Activated T-helper 17 cell treated with anti-CD3 and anti-CD28 coated beads, Interleukin-2, amount 50 U/mL, for 72 hours (primary cell): ENCODE data around the gene SBSN. TPM values are rescaled to one million over a fixed set of nuclear protein-coding genes. Genes with fewer than 3 reads are reported as not detected.

Experiments used
- ATAC-seq: fragments of 150-1000 bp; cut with Tn5 transposase; replicated peaks from 2 replicates; pipeline ENCODE4 v1.10.0; 2021; ENCODE audit warnings: mild to moderate bottlenecking, moderate library complexity
- H3K27ac Mint-ChIP-seq: one replicate; pipeline ENCODE4 v1.8.0; 2022; ENCODE audit warnings: mixed read lengths
- H3K27me3 Mint-ChIP-seq: one replicate; pipeline ENCODE4 v1.8.0; 2022; ENCODE audit warnings: mixed read lengths
- H3K36me3 Mint-ChIP-seq: one replicate; pipeline ENCODE4 v1.8.0; 2022; ENCODE audit warnings: low read depth, mild to moderate bottlenecking, mixed read lengths
- H3K4me1 Mint-ChIP-seq: one replicate; pipeline ENCODE4 v1.8.0; 2022; ENCODE audit warnings: mixed read lengths
- H3K4me3 Mint-ChIP-seq: one replicate; pipeline ENCODE4 v1.8.0; 2022; ENCODE audit warnings: mild to moderate bottlenecking, mixed read lengths
- H3K9me3 Mint-ChIP-seq: one replicate; pipeline ENCODE4 v1.8.0; 2022; ENCODE audit warnings: mixed read lengths
- total RNA-seq, 2 donors: library from RNA; stranded (reverse); gene quantifications; one replicate each; pipeline ENCODE4 v1.2.3, GENCODE V29; 2022

The SBSN gene
- total RNA-seq, 2 donors from 2014 or later, result not detected

GRCh38 chr19:35510626-35510964 lies 17.5 kb downstream of the SBSN start:
- no peak for ATAC-seq
- no peak overlapping the region for H3K27ac Mint-ChIP-seq
- peak overlapping the region; percentile 69 for H3K4me3 Mint-ChIP-seq
- H3K4me1 Mint-ChIP-seq, result no peaks in the 10 kb centered on the region
- H3K36me3 Mint-ChIP-seq, result no peaks in the 10 kb centered on the region
- no peaks in the 10 kb centered on the region for H3K9me3 Mint-ChIP-seq
- peaks cover 30% of the 10 kb centered on the region for H3K27me3 Mint-ChIP-seq

- Mint-ChIP-seq H3K9me3 (no peaks in the 10 kb centered on the region), H3K4me1 (no peaks in the 10 kb centered on the region), H3K27me3 (peaks cover 30% of the 10 kb centered on the region), H3K27ac (no peak overlapping the region), H3K36me3 (no peaks in the 10 kb centered on the region), H3K4me3 (peak overlapping the region; percentile 69)
- ATAC-seq, result peak; percentile 81
Measured at GRCh38 chr19:35509861-35510625, 18.1 kb downstream of the SBSN start.

DNA sequence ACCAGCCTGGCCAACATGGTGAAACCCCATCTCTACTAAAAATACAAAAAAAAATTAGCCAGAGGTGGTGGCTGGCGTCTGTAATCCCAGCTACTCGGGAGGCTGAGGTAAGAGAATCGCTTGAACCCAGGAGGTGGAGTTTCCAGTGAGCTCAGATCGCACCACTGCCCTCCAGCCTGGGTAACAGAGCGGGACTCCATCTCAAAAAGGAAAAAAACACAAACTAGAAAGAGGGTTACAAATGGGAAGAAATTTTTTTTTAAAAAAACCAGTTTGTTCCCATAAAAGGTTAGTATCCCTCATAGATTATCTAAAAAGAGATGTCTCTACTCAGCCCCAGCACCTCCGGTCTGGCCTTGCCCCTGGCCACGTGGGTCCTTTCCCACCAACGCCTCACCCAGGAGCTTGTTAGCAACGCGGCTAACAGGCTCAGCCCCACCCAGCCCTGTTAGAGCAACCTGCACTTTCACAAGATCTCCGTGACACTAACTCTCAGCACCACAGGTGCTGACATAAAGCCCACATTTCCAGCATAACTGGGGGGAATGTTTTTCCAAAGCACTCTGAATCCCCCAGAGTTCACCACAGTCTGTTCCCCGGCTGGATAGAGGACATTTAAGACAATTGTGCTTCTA lies 19.0 kb downstream of the SBSN start:
- Mint-ChIP-seq H3K36me3 (no peaks in the 10 kb centered on the region), H3K4me1 (no peaks in the 10 kb centered on the region), H3K27ac (no peak overlapping the region), H3K9me3 (no peaks in the 10 kb centered on the region), H3K4me3 (peak overlapping the region; percentile 69), H3K27me3 (peaks cover 27% of the 10 kb centered on the region)
- ATAC-seq, result peak; percentile 68

GRCh38 chr19:35508129-35508528 lies 20.0 kb downstream of the SBSN start:
- H3K4me1 Mint-ChIP-seq, result no peaks in the 10 kb centered on the region
- H3K36me3 Mint-ChIP-seq, result no peaks in the 10 kb centered on the region
- peaks cover 23% of the 10 kb centered on the region for H3K27me3 Mint-ChIP-seq
- no peak overlapping the region for H3K27ac Mint-ChIP-seq
- H3K9me3 Mint-ChIP-seq, result no peaks in the 10 kb centered on the region
- H3K4me3 Mint-ChIP-seq, result no peak overlapping the region
- no peak for ATAC-seq

- no peaks in the 10 kb centered on the region for H3K4me1 Mint-ChIP-seq
- no peak overlapping the region for H3K27ac Mint-ChIP-seq
- H3K4me3 Mint-ChIP-seq, result no peak overlapping the region
- no peak for ATAC-seq
- H3K36me3 Mint-ChIP-seq, result no peaks in the 10 kb centered on the region
- peaks cover 20% of the 10 kb centered on the region for H3K27me3 Mint-ChIP-seq
- no peaks in the 10 kb centered on the region for H3K9me3 Mint-ChIP-seq
Measured at GRCh38 chr19:35507561-35507960, 20.6 kb downstream of the SBSN start.

GRCh38 chr19:35506011-35506410 lies 22.1 kb downstream of the SBSN start:
- no peaks in the 10 kb centered on the region for H3K9me3 Mint-ChIP-seq
- no peak for ATAC-seq
- H3K27ac Mint-ChIP-seq, result no peak overlapping the region
- H3K4me1 Mint-ChIP-seq, result no peaks in the 10 kb centered on the region
- no peak overlapping the region for H3K4me3 Mint-ChIP-seq
- peaks cover 27% of the 10 kb centered on the region for H3K27me3 Mint-ChIP-seq
- H3K36me3 Mint-ChIP-seq, result no peaks in the 10 kb centered on the region

- Mint-ChIP-seq H3K36me3 (no peaks in the 10 kb centered on the region), H3K27ac (no peak overlapping the region), H3K4me1 (no peaks in the 10 kb centered on the region), H3K9me3 (no peaks in the 10 kb centered on the region), H3K27me3 (peaks cover 22% of the 10 kb centered on the region), H3K4me3 (no peak overlapping the region)
- ATAC-seq, result no peak
Measured at GRCh38 chr19:35502751-35503150, 25.4 kb downstream of the SBSN start.

- H3K27me3 Mint-ChIP-seq, result peaks cover 22% of the 10 kb centered on the region
- no peak overlapping the region for H3K27ac Mint-ChIP-seq
- H3K4me1 Mint-ChIP-seq, result no peaks in the 10 kb centered on the region
- H3K4me3 Mint-ChIP-seq, result no peak overlapping the region
- no peaks in the 10 kb centered on the region for H3K36me3 Mint-ChIP-seq
- ATAC-seq, result no peak
- no peaks in the 10 kb centered on the region for H3K9me3 Mint-ChIP-seq
Measured at GRCh38 chr19:35501684-35502083, 26.4 kb downstream of the SBSN start.

GRCh38 chr19:35500611-35501010 lies 27.5 kb downstream of the SBSN start:
- no peak for ATAC-seq

GRCh38 chr19:35498984-35499527 lies 29.1 kb downstream of the SBSN start:
- no peak for ATAC-seq
- Mint-ChIP-seq H3K27me3 (peaks cover 15% of the 10 kb centered on the region), H3K9me3 (no peaks in the 10 kb centered on the region), H3K4me3 (no peak overlapping the region), H3K27ac (no peak overlapping the region), H3K4me1 (no peaks in the 10 kb centered on the region), H3K36me3 (no peaks in the 10 kb centered on the region)

More at GRCh38 chr19:35500611-35501010, 27.5 kb downstream of the SBSN start:
- H3K4me3 Mint-ChIP-seq, result no peak overlapping the region
- no peaks in the 10 kb centered on the region for H3K4me1 Mint-ChIP-seq
- H3K36me3 Mint-ChIP-seq, result no peaks in the 10 kb centered on the region
- H3K27ac Mint-ChIP-seq, result no peak overlapping the region
- H3K9me3 Mint-ChIP-seq, result no peaks in the 10 kb centered on the region
- peaks cover 17% of the 10 kb centered on the region for H3K27me3 Mint-ChIP-seq

DNA sequence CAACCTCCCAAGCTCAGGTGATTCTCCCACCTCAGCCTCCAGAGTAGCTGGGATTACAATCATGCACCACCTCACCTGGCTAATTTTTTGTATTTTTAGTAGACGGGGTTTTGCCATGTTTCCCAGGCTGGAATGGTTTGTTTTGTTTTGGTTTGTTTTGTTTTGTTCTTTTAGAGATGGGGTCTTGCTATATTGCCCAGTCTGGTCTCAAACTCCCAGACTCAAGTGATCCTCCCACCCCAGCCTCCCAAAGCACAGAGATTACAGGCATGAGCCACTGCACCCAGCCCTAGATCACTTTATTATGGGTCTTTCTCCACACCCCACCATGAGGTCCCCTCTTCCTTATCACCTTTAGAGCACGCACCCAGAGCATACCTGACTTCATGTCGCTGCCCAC lies 29.9 kb downstream of the SBSN start:
- Mint-ChIP-seq H3K27me3 (peaks cover 14% of the 10 kb centered on the region), H3K36me3 (no peaks in the 10 kb centered on the region), H3K27ac (no peak overlapping the region), H3K9me3 (no peaks in the 10 kb centered on the region), H3K4me3 (no peak overlapping the region), H3K4me1 (no peaks in the 10 kb centered on the region)
- ATAC-seq, result no peak

GRCh38 chr19:35497406-35497805 lies 30.7 kb downstream of the SBSN start:
- peaks cover 11% of the 10 kb centered on the region for H3K27me3 Mint-ChIP-seq
- no peak overlapping the region for H3K27ac Mint-ChIP-seq
- H3K9me3 Mint-ChIP-seq, result no peaks in the 10 kb centered on the region
- ATAC-seq, result no peak
- no peak overlapping the region for H3K4me3 Mint-ChIP-seq
- no peaks in the 10 kb centered on the region for H3K36me3 Mint-ChIP-seq
- H3K4me1 Mint-ChIP-seq, result no peaks in the 10 kb centered on the region

DNA sequence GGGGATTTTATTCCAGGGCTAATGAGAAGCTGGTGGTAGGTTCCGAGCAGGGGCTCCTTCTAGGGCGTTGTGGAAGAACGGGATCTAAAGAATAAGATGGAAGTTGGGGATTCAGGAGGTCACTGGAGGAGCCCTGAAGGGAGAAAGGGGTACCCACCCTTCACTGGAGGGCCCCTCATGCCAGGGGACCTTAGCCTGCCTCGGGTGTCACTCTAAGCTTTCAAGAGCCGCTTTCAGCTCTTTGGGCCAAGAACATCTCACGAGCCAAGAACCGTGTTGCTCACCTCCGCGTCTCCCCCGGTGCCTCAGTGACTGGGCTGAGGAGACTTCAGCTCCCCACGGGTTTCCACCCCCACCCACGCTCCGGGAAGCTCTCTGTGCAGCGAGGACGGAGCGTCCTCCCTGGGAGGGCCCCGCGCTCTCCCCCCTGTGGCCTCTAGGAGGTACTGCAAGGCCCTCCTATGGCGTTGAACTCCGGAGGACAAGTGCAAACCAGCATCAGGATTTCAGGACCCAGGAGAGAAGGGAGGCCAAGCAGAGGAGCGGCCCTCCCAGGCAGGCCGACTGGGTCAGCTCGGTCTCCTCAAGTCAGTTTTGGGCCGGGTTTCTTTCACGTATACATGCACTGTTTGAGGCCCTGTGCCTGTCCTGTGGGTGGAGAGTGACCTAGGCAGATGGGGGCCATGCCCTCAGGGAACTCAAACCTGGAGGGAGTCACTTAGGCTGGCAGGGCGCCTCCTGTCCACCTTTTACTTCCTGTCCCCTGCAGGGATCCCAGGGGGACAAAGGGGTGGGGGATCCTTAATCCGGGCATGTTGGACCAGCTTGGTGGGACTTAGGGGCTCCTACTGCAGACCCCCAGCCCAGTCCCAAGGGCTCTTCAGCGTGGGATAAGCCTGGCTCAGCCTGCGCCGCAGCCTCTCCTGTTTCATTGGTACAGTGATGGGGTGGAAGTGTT lies 32.7 kb downstream of the SBSN start:
- Mint-ChIP-seq H3K36me3 (no peaks in the 10 kb centered on the region), H3K27ac (no peak overlapping the region), H3K27me3 (no peaks in the 10 kb centered on the region), H3K4me3 (no peak overlapping the region), H3K9me3 (no peaks in the 10 kb centered on the region), H3K4me1 (no peaks in the 10 kb centered on the region)
- peak; percentile 97 for ATAC-seq

- H3K36me3 Mint-ChIP-seq, result no peaks in the 10 kb centered on the region
- H3K27me3 Mint-ChIP-seq, result peaks cover 4% of the 10 kb centered on the region
- no peak overlapping the region for H3K4me3 Mint-ChIP-seq
- no peaks in the 10 kb centered on the region for H3K4me1 Mint-ChIP-seq
- H3K27ac Mint-ChIP-seq, result no peak overlapping the region
- no peak for ATAC-seq
- no peaks in the 10 kb centered on the region for H3K9me3 Mint-ChIP-seq
Measured at GRCh38 chr19:35493971-35494370, 34.1 kb downstream of the SBSN start.
